ENCODE data around the gene THEMIS2.

- TF ChIP-seq CTCF (IDR thresholded peaks at IDR 0.05; ENCODE audit: insufficient read depth, low read depth, low read length) (no peak), EZH2 (IDR thresholded peaks at IDR 0.05; ENCODE audit: insufficient read depth, low read length) (no peak)
Measured at GRCh38 chr1:27889506-27889905, 17.2 kb downstream of the THEMIS2 start.
